HG03196 (cell line): ENCODE measurements around the gene FGFBP1.

ENCODE experiments used
- ATAC-seq: cut with Tn5 transposase; IDR thresholded peaks from one replicate; pipeline ENCODE4 v1.9.1; 2021; ENCODE audit not compliant: unreplicated experiment

Gene FGFBP1

GRCh38 chr4:15913631-15913970, 24.9 kb downstream of the FGFBP1 start:
- ATAC-seq: no peak

- no peak for ATAC-seq
Measured at GRCh38 chr4:15912961-15913630, 25.4 kb downstream of the FGFBP1 start.

- ATAC-seq: no peak
Measured at GRCh38 chr4:15912236-15912635, 26.3 kb downstream of the FGFBP1 start.

GRCh38 chr4:15910155-15910940, 28.2 kb downstream of the FGFBP1 start:
- ATAC-seq: no peak

- no peak for ATAC-seq
Measured at GRCh38 chr4:15907430-15907829, 31.1 kb downstream of the FGFBP1 start.

- ATAC-seq: no peak
Measured at GRCh38 chr4:15906020-15906443, 32.5 kb downstream of the FGFBP1 start.

- no peak for ATAC-seq
Measured at GRCh38 chr4:15902746-15903145, 35.8 kb downstream of the FGFBP1 start.

GRCh38 chr4:15901998-15902397, 36.5 kb downstream of the FGFBP1 start:
- no peak for ATAC-seq

- no peak for ATAC-seq
Measured at GRCh38 chr4:15901007-15901406, 37.5 kb downstream of the FGFBP1 start.

GRCh38 chr4:15899511-15899910, 39.0 kb downstream of the FGFBP1 start:
- no peak for ATAC-seq

GRCh38 chr4:15898902-15899301, 39.6 kb downstream of the FGFBP1 start:
- no peak for ATAC-seq

- no peak for ATAC-seq
Measured at GRCh38 chr4:15897577-15897976, 41.0 kb downstream of the FGFBP1 start.

GRCh38 chr4:15894921-15895916, 43.3 kb downstream of the FGFBP1 start:
- no peak for ATAC-seq

- no peak for ATAC-seq
Measured at GRCh38 chr4:15894393-15894792, 44.1 kb downstream of the FGFBP1 start.

GRCh38 chr4:15893962-15894361, 44.6 kb downstream of the FGFBP1 start:
- ATAC-seq: no peak

- ATAC-seq: peak; percentile 60
Measured at GRCh38 chr4:15891312-15891711, 47.2 kb downstream of the FGFBP1 start.

- ATAC-seq: no peak
Measured at GRCh38 chr4:15890246-15890829, 48.2 kb downstream of the FGFBP1 start.

- ATAC-seq: no peak
Measured at GRCh38 chr4:15888515-15888914, 50.0 kb downstream of the FGFBP1 start.
